ENCODE results near the gene RTL5. TPM values are rescaled to one million over a fixed set of nuclear protein-coding genes. Genes with fewer than 3 reads are reported as not detected.
A peak's percentile ranks its signal among the peaks of the same experiment; 100 is the strongest.

Gene RTL5
- total RNA-seq, 2 donors from 2014 or later, result 1.5 to 3.0 TPM

DNA sequence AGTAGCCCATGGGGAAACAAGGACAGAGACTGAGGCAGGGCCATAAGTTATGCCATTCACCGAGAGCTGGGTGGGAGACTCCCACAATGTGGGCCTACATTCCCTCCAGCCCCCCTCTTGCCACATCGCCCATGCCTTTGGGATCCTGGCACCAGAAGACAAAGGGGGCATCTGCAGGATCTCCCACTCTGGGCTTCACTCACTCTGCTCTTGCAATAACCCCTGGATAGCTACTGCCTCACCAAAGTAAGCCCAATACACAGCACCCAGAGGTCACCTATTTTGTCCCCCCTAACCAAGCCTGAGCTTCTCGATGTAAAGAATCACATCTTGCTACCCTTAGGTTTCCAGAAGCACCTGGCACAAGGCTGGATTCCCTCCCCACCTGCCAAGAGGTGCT lies 741 bp upstream of the RTL5 start:
- no peaks in the 10 kb centered on the region for H3K9me3 ChIP-seq
- TF ChIP-seq, protein P1, sequence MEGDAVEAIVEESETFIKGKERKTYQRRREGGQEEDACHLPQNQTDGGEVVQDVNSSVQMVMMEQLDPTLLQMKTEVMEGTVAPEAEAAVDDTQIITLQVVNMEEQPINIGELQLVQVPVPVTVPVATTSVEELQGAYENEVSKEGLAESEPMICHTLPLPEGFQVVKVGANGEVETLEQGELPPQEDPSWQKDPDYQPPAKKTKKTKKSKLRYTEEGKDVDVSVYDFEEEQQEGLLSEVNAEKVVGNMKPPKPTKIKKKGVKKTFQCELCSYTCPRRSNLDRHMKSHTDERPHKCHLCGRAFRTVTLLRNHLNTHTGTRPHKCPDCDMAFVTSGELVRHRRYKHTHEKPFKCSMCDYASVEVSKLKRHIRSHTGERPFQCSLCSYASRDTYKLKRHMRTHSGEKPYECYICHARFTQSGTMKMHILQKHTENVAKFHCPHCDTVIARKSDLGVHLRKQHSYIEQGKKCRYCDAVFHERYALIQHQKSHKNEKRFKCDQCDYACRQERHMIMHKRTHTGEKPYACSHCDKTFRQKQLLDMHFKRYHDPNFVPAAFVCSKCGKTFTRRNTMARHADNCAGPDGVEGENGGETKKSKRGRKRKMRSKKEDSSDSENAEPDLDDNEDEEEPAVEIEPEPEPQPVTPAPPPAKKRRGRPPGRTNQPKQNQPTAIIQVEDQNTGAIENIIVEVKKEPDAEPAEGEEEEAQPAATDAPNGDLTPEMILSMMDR (IDR thresholded peaks at IDR 0.05), result no peak
- H3K27me3 ChIP-seq, result no peaks in the 10 kb centered on the region
- no peaks in the 10 kb centered on the region for H3K4me1 ChIP-seq
- no peak for DNase-seq (ENCODE audit: low spot score)
- peak overlapping the region in 1 of 2 donors; percentile 49 for H3K4me3 ChIP-seq
- H3K36me3 ChIP-seq, result no peaks in the 10 kb centered on the region
- H3K27ac ChIP-seq, result no peak overlapping the region

- no peak for DNase-seq (ENCODE audit: low spot score)
- TF ChIP-seq, protein P1 (IDR thresholded peaks at IDR 0.05), result no peak
- H3K4me1 ChIP-seq, result peaks cover 0 to 15% of the 10 kb centered on the region in 2 donors
- no peaks in the 10 kb centered on the region for H3K9me3 ChIP-seq
- no peaks in the 10 kb centered on the region for H3K36me3 ChIP-seq
- H3K4me3 ChIP-seq, result peak overlapping the region; percentile 36 to 49
- peak overlapping the region in 1 of 2 donors; percentile 54 for H3K27ac ChIP-seq
- H3K27me3 ChIP-seq, result no peaks in the 10 kb centered on the region
Observed at GRCh38 chrX:72130762-72131250, 909 bp downstream of the RTL5 start.

DNA sequence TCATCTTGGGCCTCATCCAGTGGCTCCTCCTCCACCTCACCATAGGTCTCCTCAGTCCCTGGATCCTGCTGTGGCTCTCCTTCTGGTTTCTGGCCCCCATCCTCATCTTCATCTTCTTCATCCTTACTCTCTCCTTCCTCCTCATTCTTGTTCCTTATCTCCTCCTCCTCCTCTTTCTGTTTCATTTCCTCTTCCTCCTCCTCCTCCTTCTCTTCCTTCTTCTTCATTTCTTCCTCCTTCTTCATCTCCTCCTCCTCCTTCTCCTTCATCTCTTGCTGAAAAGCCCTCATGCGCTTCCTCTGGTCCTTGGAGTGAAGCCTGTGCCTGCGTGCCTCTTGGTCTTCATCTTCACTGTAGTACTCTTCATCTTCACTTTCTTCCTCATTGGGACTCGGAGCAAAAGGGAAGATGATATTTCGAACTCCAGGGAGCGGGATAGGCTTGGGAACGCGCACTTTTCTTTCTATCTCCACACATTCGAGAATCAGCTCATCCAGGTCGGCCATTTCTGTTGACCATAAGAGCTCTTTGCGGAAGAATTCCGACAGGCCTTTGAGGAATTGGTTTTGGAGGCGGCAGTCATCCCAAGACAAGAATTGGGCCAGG lies 1.5 kb downstream of the RTL5 start:
- no peak for DNase-seq (ENCODE audit: low spot score)
- Histone ChIP-seq H3K27ac (no peak overlapping the region), H3K27me3 (no peaks in the 10 kb centered on the region), H3K4me1 (peaks cover 0 to 19% of the 10 kb centered on the region in 2 donors), H3K4me3 (peak overlapping the region in 1 of 2 donors; percentile 49), H3K36me3 (no peaks in the 10 kb centered on the region), H3K9me3 (no peaks in the 10 kb centered on the region)
- TF ChIP-seq, protein P1 (IDR thresholded peaks at IDR 0.05), result no peak

GRCh38 chrX:72129661-72130060 lies 2.1 kb downstream of the RTL5 start:
- Histone ChIP-seq H3K27me3 (no peaks in the 10 kb centered on the region), H3K4me1 (peaks cover 0 to 19% of the 10 kb centered on the region in 2 donors), H3K27ac (no peak overlapping the region), H3K9me3 (no peaks in the 10 kb centered on the region), H3K36me3 (no peaks in the 10 kb centered on the region), H3K4me3 (no peak overlapping the region)
- DNase-seq (ENCODE audit: low spot score), result no peak
- TF ChIP-seq, protein P1 (IDR thresholded peaks at IDR 0.05), result no peak

DNA sequence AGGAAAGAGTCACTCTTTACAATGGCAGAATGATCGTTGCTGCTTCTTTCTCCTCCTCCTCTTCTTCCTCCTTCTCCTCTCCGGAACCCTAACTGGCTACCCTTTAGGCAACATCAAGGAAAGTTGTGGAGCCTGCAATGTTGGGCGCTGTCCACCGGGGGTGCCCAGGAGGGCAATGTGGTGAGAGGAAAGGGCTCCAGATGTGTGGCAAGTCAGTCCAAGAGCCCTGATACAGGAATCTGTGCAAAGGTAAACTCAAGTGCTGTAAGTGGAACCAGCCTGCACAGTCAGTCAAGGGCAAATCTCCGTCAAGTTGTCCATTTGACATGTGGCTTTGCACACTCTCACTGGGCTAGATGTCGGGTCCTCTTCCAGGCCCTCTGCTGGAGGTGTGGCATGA lies 2.8 kb downstream of the RTL5 start:
- Histone ChIP-seq H3K36me3 (no peaks in the 10 kb centered on the region), H3K27ac (no peak overlapping the region), H3K4me1 (peaks cover 0 to 24% of the 10 kb centered on the region in 2 donors), H3K27me3 (no peaks in the 10 kb centered on the region), H3K9me3 (no peaks in the 10 kb centered on the region), H3K4me3 (no peak overlapping the region)
- TF ChIP-seq, protein P1 (IDR thresholded peaks at IDR 0.05), result peak in 1 of 2 donors; percentile 39
- no peak for DNase-seq (ENCODE audit: low spot score)

Data from right atrium auricular region (tissue), 2 donors.